ENCODE results near the gene TGFB1. TPM values are rescaled to one million over a fixed set of nuclear protein-coding genes. Genes with fewer than 3 reads are reported as not detected.
A peak's percentile ranks its signal among the peaks of the same experiment; 100 is the strongest.

Gene TGFB1
- total RNA-seq, 1 experiment from 2014 or later: 10.4 TPM

- TF ChIP-seq ATF2 (CRISPR knock-in tag; IDR thresholded peaks at IDR 0.05; ENCODE audit: borderline replicate concordance, low read depth) (no peak), ATF3 (CRISPR knock-in tag; conservative IDR thresholded peaks at IDR 0.05) (no peak), HMGXB4 (CRISPR knock-in tag; IDR thresholded peaks at IDR 0.05) (peak; percentile 58; the same call in 1 of the 2 replicates), ZNF219 (CRISPR knock-in tag; IDR thresholded peaks at IDR 0.05; ENCODE audit: borderline replicate concordance) (no peak; the same call in 1 of the 2 replicates), SP1 (CRISPR knock-in tag; conservative IDR thresholded peaks at IDR 0.05) (peak; percentile 73), ELF4 (CRISPR knock-in tag; IDR thresholded peaks at IDR 0.05; ENCODE audit: low read depth) (no peak), GTF2I (CRISPR knock-in tag; conservative IDR thresholded peaks at IDR 0.05) (no peak), CREB1 (CRISPR knock-in tag; IDR thresholded peaks at IDR 0.05) (no peak), IRF2 (CRISPR knock-in tag; IDR thresholded peaks at IDR 0.05; ENCODE audit: borderline replicate concordance, low read depth) (no peak), NR1H2 (CRISPR knock-in tag; IDR thresholded peaks at IDR 0.05) (no peak), ZNF416 (CRISPR knock-in tag; IDR thresholded peaks at IDR 0.05) (peak; percentile 95), JUN (CRISPR knock-in tag; IDR thresholded peaks at IDR 0.05) (no peak), TEAD1 (CRISPR knock-in tag; IDR thresholded peaks at IDR 0.05) (0 out of 2 replicates have a peak, but pooled peaks have one; percentile 33), HMGA2 (CRISPR knock-in tag; IDR thresholded peaks at IDR 0.05) (0 out of 2 replicates have a peak, but pooled peaks have one; percentile 14), ZBTB21 (CRISPR knock-in tag; IDR thresholded peaks at IDR 0.05; ENCODE audit: borderline replicate concordance) (no peak), ATF1 (CRISPR knock-in tag; IDR thresholded peaks at IDR 0.05) (no peak), PRDM15 (CRISPR knock-in tag; IDR thresholded peaks at IDR 0.05) (no peak), AR (CRISPR knock-in tag; IDR thresholded peaks at IDR 0.05) (peak; percentile 77; the same call in 1 of the 2 replicates), ZNF671 (CRISPR knock-in tag; IDR thresholded peaks at IDR 0.05) (peak; percentile 83), SOX15 (CRISPR knock-in tag; IDR thresholded peaks at IDR 0.05) (no peak), CREM (CRISPR knock-in tag; IDR thresholded peaks at IDR 0.05) (0 out of 2 replicates have a peak, but pooled peaks have one; percentile 65), EMX1 (CRISPR knock-in tag; IDR thresholded peaks at IDR 0.05) (peak; percentile 87), E2F5 (CRISPR knock-in tag; IDR thresholded peaks at IDR 0.05) (no peak), ZNF317 (CRISPR knock-in tag; IDR thresholded peaks at IDR 0.05; ENCODE audit: borderline replicate concordance, low read depth) (no peak), ZNF281 (CRISPR knock-in tag; IDR thresholded peaks at IDR 0.05) (0 out of 2 replicates have a peak, but pooled peaks have one; percentile 35)
Observed at GRCh38 chr19:41310033-41310831, 43.5 kb downstream of the TGFB1 start, which contains the start of gene CCDC97 (continued).
